Measurements from ENCODE around the gene PDK2.

Gene PDK2

GRCh38 chr17:50062293-50063243, 32.6 kb upstream of the PDK2 start:
- no peak overlapping the region for H3K4me3 Mint-ChIP-seq
- peaks cover 0 to 7% of the 10 kb centered on the region in 2 donors for H3K27me3 Mint-ChIP-seq
- DNase-seq, result no peak
- no peak overlapping the region for H3K27ac Mint-ChIP-seq
- H3K4me1 Mint-ChIP-seq (ENCODE audit: low read depth in 2 of 2), result peaks cover 9 to 10% of the 10 kb centered on the region in 2 donors
- no peaks in the 10 kb centered on the region for H3K9me3 Mint-ChIP-seq
- H3K36me3 Mint-ChIP-seq (ENCODE audit: insufficient read depth), result peaks cover 3% of the 10 kb centered on the region
- no peak for ATAC-seq (replicated peaks)

- Mint-ChIP-seq H3K27me3 (no peaks in the 10 kb centered on the region), H3K27ac (no peak overlapping the region), H3K4me3 (no peak overlapping the region), H3K9me3 (no peaks in the 10 kb centered on the region), H3K4me1 (ENCODE audit: low read depth in 2 of 2) (peaks cover under 1% of the 10 kb centered on the region in 2 donors), H3K36me3 (ENCODE audit: insufficient read depth) (peaks cover 8% of the 10 kb centered on the region)
- ATAC-seq (replicated peaks) (no peak), DNase-seq (no peak)
Observed at GRCh38 chr17:50063561-50064252, 31.4 kb upstream of the PDK2 start.

GRCh38 chr17:50064253-50065001, 30.7 kb upstream of the PDK2 start:
- Mint-ChIP-seq H3K36me3 (ENCODE audit: insufficient read depth) (peaks cover 8% of the 10 kb centered on the region), H3K4me1 (ENCODE audit: low read depth in 2 of 2) (no peaks in the 10 kb centered on the region), H3K4me3 (no peak overlapping the region), H3K27ac (no peak overlapping the region), H3K9me3 (no peaks in the 10 kb centered on the region), H3K27me3 (no peaks in the 10 kb centered on the region)
- no peak for ATAC-seq (replicated peaks)
- DNase-seq, result no peak

- Mint-ChIP-seq H3K27me3 (no peaks in the 10 kb centered on the region), H3K36me3 (ENCODE audit: insufficient read depth) (peaks cover 8% of the 10 kb centered on the region), H3K27ac (peak overlapping the region in 1 of 2 donors; percentile 7), H3K4me3 (no peak overlapping the region), H3K4me1 (ENCODE audit: low read depth in 2 of 2) (no peaks in the 10 kb centered on the region), H3K9me3 (no peaks in the 10 kb centered on the region)
- no peak for ATAC-seq (replicated peaks)
- no peak for DNase-seq
Observed at GRCh38 chr17:50065056-50065455, 30.1 kb upstream of the PDK2 start.

- no peak for ATAC-seq (replicated peaks)
- H3K27me3 Mint-ChIP-seq, result no peaks in the 10 kb centered on the region
- H3K4me3 Mint-ChIP-seq, result no peak overlapping the region
- no peak overlapping the region for H3K27ac Mint-ChIP-seq
- H3K36me3 Mint-ChIP-seq (ENCODE audit: insufficient read depth), result peaks cover 8% of the 10 kb centered on the region
- DNase-seq, result no peak
- H3K4me1 Mint-ChIP-seq (ENCODE audit: low read depth in 2 of 2), result no peaks in the 10 kb centered on the region
- no peaks in the 10 kb centered on the region for H3K9me3 Mint-ChIP-seq
Observed at GRCh38 chr17:50066995-50067394, 28.2 kb upstream of the PDK2 start.

GRCh38 chr17:50067996-50068395, 27.2 kb upstream of the PDK2 start:
- peaks cover 8% of the 10 kb centered on the region for H3K36me3 Mint-ChIP-seq (ENCODE audit: insufficient read depth)

GRCh38 chr17:50070908-50071680, 24.1 kb upstream of the PDK2 start:
- Mint-ChIP-seq H3K27ac (no peak overlapping the region), H3K36me3 (ENCODE audit: insufficient read depth) (peaks cover 6% of the 10 kb centered on the region), H3K4me3 (no peak overlapping the region), H3K9me3 (no peaks in the 10 kb centered on the region), H3K4me1 (ENCODE audit: low read depth in 2 of 2) (no peaks in the 10 kb centered on the region), H3K27me3 (no peaks in the 10 kb centered on the region)
- no peak for DNase-seq
- ATAC-seq (replicated peaks), result no peak

More at GRCh38 chr17:50067996-50068395, 27.2 kb upstream of the PDK2 start:
- no peaks in the 10 kb centered on the region for H3K4me1 Mint-ChIP-seq (ENCODE audit: low read depth in 2 of 2)
- no peaks in the 10 kb centered on the region for H3K9me3 Mint-ChIP-seq
- no peak overlapping the region for H3K4me3 Mint-ChIP-seq
- H3K27ac Mint-ChIP-seq, result no peak overlapping the region
- ATAC-seq (replicated peaks) (no peak), DNase-seq (no peak)
- H3K27me3 Mint-ChIP-seq, result no peaks in the 10 kb centered on the region

- Mint-ChIP-seq H3K27ac (no peak overlapping the region), H3K9me3 (no peaks in the 10 kb centered on the region), H3K4me3 (no peak overlapping the region), H3K36me3 (ENCODE audit: insufficient read depth) (peaks cover 6% of the 10 kb centered on the region), H3K27me3 (no peaks in the 10 kb centered on the region), H3K4me1 (ENCODE audit: low read depth in 2 of 2) (no peaks in the 10 kb centered on the region)
- DNase-seq (no peak), ATAC-seq (replicated peaks) (no peak)
Observed at GRCh38 chr17:50071692-50072091, 23.5 kb upstream of the PDK2 start.

- H3K27ac Mint-ChIP-seq, result no peak overlapping the region
- H3K4me3 Mint-ChIP-seq, result no peak overlapping the region
- no peaks in the 10 kb centered on the region for H3K4me1 Mint-ChIP-seq (ENCODE audit: low read depth in 2 of 2)
- no peaks in the 10 kb centered on the region for H3K9me3 Mint-ChIP-seq
- H3K36me3 Mint-ChIP-seq (ENCODE audit: insufficient read depth), result peaks cover 6% of the 10 kb centered on the region
- DNase-seq, result no peak
- no peaks in the 10 kb centered on the region for H3K27me3 Mint-ChIP-seq
- ATAC-seq (replicated peaks), result no peak
Observed at GRCh38 chr17:50072130-50072529, 23.0 kb upstream of the PDK2 start.

GRCh38 chr17:50072925-50073324, 22.2 kb upstream of the PDK2 start:
- ATAC-seq (replicated peaks), result no peak
- DNase-seq, result no peak
- H3K27ac Mint-ChIP-seq, result no peak overlapping the region
- peaks cover 2% of the 10 kb centered on the region for H3K36me3 Mint-ChIP-seq (ENCODE audit: insufficient read depth)
- no peaks in the 10 kb centered on the region for H3K27me3 Mint-ChIP-seq
- no peaks in the 10 kb centered on the region for H3K4me1 Mint-ChIP-seq (ENCODE audit: low read depth in 2 of 2)
- H3K4me3 Mint-ChIP-seq, result no peak overlapping the region
- no peaks in the 10 kb centered on the region for H3K9me3 Mint-ChIP-seq

- ATAC-seq (replicated peaks), result no peak
- Mint-ChIP-seq H3K9me3 (no peaks in the 10 kb centered on the region), H3K4me1 (ENCODE audit: low read depth in 2 of 2) (no peaks in the 10 kb centered on the region), H3K27ac (peak overlapping the region; percentile 38 to 44), H3K36me3 (ENCODE audit: insufficient read depth) (no peaks in the 10 kb centered on the region), H3K4me3 (no peak overlapping the region), H3K27me3 (no peaks in the 10 kb centered on the region)
- no peak for DNase-seq
Observed at GRCh38 chr17:50074227-50074626, 20.9 kb upstream of the PDK2 start.

GRCh38 chr17:50075446-50076032, 19.6 kb upstream of the PDK2 start:
- Mint-ChIP-seq H3K4me1 (ENCODE audit: low read depth in 2 of 2) (no peaks in the 10 kb centered on the region), H3K36me3 (ENCODE audit: insufficient read depth) (no peaks in the 10 kb centered on the region), H3K4me3 (no peak overlapping the region), H3K27ac (no peak overlapping the region), H3K9me3 (no peaks in the 10 kb centered on the region), H3K27me3 (no peaks in the 10 kb centered on the region)
- ATAC-seq (replicated peaks) (no peak), DNase-seq (no peak)

GRCh38 chr17:50076221-50076590, 18.9 kb upstream of the PDK2 start:
- peaks cover 2% of the 10 kb centered on the region for H3K36me3 Mint-ChIP-seq (ENCODE audit: insufficient read depth)
- ATAC-seq (replicated peaks), result no peak
- no peak for DNase-seq
- no peaks in the 10 kb centered on the region for H3K9me3 Mint-ChIP-seq
- no peaks in the 10 kb centered on the region for H3K27me3 Mint-ChIP-seq
- H3K4me3 Mint-ChIP-seq, result no peak overlapping the region
- no peak overlapping the region for H3K27ac Mint-ChIP-seq
- H3K4me1 Mint-ChIP-seq (ENCODE audit: low read depth in 2 of 2), result no peaks in the 10 kb centered on the region
